Fibroblast of pulmonary artery (primary cell): Measurements from ENCODE around the gene POC1B.
"Not testable (repeated sequence)": the region's sequence is repeated elsewhere in the genome, so short reads cannot be mapped to it uniquely, and the experiment has no call there.

ENCODE experiments used
- DNase-seq: peaks from one replicate; pipeline ENCODE4 v3.0.0-alpha.2; 2010; ENCODE audit warnings: low read depth
- H3K4me3 ChIP-seq: replicated peaks from 2 replicates; pipeline ENCODE4 v1.5.1; 2011; ENCODE audit warnings: low read depth, mild to moderate bottlenecking, control low read depth, low read length, moderate library complexity
- TF ChIP-seq, protein P1 (sequence below): IDR thresholded peaks from 2 replicates; pipeline ENCODE4 v1.5.1; 2011; ENCODE audit warnings: mild to moderate bottlenecking, control low read depth, low read length, inconsistent platforms; ENCODE audit errors: missing control alignments

Gene POC1B

DNA sequence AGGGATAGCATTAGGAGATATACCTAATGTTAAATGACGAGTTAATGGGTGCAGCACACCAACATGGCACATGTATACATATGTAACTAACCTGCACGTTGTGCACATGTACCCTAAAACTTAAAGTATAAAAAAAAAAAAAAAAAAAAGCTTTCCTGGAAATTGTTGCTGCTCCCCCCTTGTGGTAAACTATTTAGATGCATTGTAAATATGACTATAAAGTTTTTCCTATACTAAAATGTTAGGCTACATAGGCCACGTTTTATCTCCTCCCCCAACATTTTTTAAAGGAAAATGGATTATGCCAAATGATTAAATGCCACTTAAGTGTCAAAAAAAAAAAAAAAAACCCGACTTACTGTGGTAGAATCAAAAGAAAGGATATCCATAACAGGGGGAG is 66.6 kb downstream of the POC1B start:
- peak; percentile 57 for DNase-seq
- not testable (repeated sequence) for H3K4me3 ChIP-seq
- TF ChIP-seq, protein P1, sequence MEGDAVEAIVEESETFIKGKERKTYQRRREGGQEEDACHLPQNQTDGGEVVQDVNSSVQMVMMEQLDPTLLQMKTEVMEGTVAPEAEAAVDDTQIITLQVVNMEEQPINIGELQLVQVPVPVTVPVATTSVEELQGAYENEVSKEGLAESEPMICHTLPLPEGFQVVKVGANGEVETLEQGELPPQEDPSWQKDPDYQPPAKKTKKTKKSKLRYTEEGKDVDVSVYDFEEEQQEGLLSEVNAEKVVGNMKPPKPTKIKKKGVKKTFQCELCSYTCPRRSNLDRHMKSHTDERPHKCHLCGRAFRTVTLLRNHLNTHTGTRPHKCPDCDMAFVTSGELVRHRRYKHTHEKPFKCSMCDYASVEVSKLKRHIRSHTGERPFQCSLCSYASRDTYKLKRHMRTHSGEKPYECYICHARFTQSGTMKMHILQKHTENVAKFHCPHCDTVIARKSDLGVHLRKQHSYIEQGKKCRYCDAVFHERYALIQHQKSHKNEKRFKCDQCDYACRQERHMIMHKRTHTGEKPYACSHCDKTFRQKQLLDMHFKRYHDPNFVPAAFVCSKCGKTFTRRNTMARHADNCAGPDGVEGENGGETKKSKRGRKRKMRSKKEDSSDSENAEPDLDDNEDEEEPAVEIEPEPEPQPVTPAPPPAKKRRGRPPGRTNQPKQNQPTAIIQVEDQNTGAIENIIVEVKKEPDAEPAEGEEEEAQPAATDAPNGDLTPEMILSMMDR: peak; percentile 41

DNA sequence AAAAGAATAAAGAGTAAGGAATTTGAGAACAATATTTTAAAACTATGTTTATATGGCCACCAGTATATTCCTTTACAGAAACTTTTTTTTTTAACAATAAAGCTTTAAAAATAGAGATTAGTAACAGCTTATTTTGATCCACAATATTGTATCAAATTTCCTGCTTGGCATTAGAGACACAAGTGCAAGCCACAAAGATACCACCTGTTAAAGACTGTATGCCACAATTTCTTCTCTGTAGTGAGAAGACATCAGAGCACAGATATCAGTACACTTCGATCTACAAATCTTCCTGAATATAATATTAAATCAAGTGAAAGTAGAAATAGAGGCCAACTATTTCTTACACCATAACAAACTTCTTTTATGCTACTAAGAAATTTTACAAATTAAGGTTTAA is 69.3 kb downstream of the POC1B start:
- no peak for DNase-seq
- TF ChIP-seq, protein P1: no peak
- H3K4me3 ChIP-seq: no peak overlapping the region

DNA sequence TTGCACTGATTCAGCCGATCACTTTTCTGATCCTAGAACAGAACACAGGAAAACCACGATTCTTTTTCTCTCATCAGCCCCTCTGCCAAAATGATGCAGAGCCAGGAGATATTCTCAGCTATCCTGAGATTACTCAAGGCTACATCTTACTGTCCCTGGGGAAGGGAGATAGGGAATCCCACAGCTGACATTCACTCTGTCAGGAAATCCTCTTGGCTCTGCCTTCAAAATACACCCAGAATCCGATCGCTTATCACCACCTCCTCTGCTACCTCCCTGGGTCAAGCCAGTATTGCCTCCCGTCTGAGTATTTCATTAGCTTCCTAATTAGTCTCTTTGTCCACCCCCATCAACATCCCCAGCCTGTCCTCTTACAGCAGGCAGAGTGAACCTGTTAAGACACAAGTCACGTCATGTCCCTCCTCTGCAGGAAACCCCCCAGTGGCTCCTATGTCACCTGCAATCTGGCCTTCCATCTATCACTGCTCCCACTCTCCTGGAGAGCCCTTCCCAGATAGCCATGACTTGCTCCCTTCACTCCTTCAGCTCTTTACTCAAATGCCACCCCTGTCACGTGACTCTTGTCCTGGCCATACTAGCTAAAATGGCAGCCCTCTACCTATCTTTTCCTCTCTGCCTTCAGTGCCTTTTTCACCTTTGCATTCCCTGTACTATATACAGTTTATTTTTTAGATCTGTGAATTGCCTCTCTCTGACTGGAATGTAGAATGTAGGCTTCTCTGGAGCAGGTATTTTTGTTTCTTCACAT is 71.6 kb downstream of the POC1B start:
- TF ChIP-seq, protein P1: no peak
- DNase-seq: peak; percentile 44
- H3K4me3 ChIP-seq: no peak overlapping the region

DNA sequence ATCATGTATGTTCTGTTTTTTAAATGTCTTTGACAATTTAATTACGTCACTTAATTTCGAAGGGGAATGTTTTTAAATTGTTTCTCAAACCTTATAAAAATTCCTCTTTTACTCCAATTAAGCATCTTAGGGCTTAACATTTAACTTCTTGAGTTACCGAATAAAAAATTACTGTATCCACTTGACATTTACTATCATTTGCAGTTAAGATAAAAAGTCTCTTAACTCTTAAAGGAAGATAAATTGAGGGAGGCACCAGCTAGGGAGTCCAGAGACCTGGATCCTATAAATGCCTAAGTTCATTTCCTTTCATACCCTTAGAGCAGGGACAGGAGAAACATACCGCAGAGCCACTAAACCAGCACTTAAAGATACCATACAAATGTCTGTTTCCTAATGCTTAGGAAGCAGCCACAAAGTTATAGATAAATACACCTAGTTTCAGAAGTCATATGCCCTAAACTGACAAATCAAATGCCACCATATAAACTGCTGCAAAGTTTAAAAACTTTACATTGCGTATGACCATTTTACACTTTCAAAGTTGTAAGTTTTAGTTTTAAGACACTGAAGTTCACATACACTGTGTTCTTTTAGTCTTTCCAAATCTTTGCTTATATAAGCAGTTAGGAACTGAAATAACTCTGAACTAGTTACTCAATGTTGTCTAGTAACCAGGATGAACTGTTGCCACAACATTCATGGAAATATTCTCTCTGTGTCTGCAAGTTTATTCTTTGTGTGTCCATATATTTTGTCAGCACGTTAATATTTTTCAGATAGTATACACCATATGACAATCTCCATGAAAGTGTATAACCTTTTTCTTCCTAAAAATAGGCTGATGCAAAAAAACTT is 72.5 kb downstream of the POC1B start:
- peak; percentile 91 for DNase-seq
- no peak overlapping the region for H3K4me3 ChIP-seq
- TF ChIP-seq, protein P1: no peak

DNA sequence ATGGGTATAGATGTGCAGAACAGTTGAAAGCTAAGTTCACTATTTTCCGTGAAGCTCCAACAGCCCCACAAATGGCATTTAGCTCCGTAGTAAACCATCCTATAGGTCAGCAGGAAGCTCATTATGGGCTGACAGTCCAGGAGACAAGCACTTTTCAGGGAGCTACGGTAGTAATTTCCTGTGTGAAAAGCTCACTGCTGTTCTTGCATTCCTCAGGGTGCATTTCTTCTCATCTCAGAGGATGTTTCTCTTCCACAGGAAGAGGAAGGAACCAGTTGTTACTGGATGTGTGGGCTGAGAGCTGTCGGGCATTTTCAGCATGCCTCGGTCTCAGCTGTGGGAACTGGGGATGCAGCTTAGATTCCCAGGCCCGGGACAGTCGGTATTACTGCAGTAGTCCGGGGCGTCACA is 74.0 kb downstream of the POC1B start:
- DNase-seq: peak; percentile 94
- no peak overlapping the region for H3K4me3 ChIP-seq
- TF ChIP-seq, protein P1: no peak

DNA sequence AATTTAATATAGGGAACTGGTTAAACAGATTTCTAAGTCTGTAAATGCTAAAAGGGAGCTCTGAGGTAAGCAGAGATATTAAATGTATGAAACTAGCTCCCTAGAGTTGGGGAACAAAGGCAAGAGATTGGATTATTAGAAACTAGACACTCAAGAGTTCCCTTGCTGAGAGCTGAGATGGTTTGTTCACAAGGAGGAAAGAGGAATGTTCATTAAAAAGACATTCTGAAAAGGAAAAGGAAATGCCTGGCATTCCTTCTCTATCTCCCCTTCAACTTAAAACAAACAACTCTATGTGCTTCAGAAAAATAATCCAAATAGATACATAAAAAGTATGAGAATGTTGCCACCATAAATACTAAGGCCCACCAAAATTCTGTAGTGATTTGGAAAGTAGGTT is 74.9 kb downstream of the POC1B start:
- TF ChIP-seq, protein P1: no peak
- peak; percentile 91 for DNase-seq
- H3K4me3 ChIP-seq: no peak overlapping the region
